ENCODE results near the gene EEPD1. TPM values are rescaled to one million over a fixed set of nuclear protein-coding genes. Genes with fewer than 3 reads are reported as not detected.
"Not testable (repeated sequence)": the region's sequence is repeated elsewhere in the genome, so short reads cannot be mapped to it uniquely, and the experiment has no call there.

EEPD1 gene
- total RNA-seq, 1 donor from 2014 or later, result 18.5 TPM

GRCh38 chr7:36245684-36246299 is 92.7 kb downstream of the EEPD1 start:
- intact Hi-C loops (cut with micrococcal nuclease), result no loop called here

GRCh38 chr7:36249091-36249490 is 96.0 kb downstream of the EEPD1 start:
- intact Hi-C loops (cut with micrococcal nuclease), result no loop called here

DNA sequence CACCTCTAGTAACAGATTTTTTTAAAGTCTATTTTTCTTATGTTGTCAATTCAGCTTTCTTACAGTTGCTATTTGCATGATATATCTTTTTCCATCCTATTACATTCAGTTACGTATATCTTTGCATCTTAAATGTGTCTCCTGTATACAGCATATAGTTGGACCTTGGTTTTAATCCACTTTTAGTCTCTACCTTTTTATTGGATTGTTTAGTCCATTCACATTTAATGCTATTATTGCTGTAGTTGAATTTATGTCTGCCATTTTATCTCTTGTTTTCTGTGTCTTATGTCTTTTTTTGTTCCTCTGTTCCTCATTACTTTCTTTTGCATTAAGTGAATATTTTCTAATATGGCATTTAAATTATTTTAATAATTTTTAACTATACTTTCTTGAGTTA is 100.6 kb downstream of the EEPD1 start:
- intact Hi-C loops (cut with micrococcal nuclease), result no loop called here

- intact Hi-C loops (cut with micrococcal nuclease), result not testable (repeated sequence)
Measured at GRCh38 chr7:36258510-36259259, 105.6 kb downstream of the EEPD1 start.

DNA sequence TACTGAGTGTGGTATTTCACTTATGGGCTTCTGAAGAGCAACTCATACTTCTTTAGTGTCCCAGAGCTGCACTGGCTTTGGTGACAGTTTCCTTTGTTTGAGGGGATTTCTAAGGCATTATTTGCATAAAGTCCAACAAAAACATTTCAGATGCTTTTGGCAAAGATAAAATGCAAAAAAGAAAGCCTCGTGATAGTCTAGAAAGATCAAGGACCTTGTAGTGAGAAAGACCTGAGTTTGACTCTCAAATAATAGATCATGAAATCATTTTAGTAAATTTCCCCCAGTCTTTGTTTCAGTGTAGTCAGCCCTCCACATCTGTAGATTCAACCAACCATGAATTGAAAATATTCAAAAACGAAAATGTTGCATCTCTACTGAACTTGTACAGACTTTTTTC is 107.4 kb downstream of the EEPD1 start:
- intact Hi-C loops (cut with micrococcal nuclease), result no loop called here

DNA sequence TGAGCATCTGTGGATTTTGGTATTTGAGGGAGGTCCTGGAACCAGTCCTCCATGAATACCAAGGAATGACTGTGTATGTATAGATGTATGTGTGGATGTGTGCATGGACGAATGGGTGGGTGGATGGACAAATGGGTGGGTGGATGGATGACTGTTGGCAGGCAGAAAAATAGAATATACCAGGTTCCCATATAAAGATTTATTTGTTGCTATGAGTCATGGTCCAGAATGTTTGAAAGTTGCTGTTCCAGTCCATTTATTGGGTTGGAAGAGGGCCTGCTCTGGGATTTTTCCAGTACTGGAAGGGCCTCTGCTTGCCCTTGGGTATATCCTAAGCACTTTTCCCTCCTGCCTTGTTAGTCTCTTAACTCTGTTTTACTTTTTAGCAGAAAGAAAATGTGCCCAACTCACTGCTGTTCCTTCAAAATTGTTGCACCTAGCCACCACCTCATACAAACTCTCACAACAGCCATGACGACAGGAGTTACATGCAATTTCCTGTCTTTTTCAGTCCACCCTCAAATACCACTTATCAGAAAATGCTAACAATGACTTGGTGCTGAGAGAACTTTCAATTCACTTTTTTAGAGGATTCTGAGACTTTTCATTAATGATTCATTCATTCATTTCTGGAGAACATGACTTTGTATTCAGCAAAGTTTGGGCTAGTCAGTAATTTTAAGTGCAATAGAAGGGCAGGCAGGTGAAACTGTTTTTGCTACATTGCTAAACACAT is 108.1 kb downstream of the EEPD1 start:
- intact Hi-C loops (cut with micrococcal nuclease), result loop anchor here (1.0 kb wide), 1 partner anchor 21 kb away; no protein-coding TSS in a partner anchor

- intact Hi-C loops (cut with micrococcal nuclease), result no loop called here
Measured at GRCh38 chr7:36262309-36263094, 109.4 kb downstream of the EEPD1 start.

DNA sequence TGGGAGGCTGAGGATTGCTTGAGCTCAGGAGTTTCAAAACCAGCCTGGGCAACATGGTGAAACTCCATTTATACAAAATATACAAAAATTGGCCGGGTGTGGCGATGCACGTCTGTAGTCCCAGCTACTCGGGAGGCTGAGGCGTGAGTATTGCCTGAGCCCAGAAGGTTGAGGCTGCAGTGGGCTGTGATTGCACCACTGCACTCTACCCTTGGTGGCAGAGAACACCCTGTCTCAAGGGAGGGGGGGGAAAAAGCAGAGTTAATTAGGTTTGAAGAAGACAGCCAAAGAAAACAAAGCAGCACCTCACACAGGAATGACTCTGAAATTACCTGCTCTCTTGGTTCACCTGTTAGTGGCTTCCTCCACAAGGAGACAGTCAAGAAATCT is 110.0 kb downstream of the EEPD1 start:
- intact Hi-C loops (cut with micrococcal nuclease), result no loop called here

DNA sequence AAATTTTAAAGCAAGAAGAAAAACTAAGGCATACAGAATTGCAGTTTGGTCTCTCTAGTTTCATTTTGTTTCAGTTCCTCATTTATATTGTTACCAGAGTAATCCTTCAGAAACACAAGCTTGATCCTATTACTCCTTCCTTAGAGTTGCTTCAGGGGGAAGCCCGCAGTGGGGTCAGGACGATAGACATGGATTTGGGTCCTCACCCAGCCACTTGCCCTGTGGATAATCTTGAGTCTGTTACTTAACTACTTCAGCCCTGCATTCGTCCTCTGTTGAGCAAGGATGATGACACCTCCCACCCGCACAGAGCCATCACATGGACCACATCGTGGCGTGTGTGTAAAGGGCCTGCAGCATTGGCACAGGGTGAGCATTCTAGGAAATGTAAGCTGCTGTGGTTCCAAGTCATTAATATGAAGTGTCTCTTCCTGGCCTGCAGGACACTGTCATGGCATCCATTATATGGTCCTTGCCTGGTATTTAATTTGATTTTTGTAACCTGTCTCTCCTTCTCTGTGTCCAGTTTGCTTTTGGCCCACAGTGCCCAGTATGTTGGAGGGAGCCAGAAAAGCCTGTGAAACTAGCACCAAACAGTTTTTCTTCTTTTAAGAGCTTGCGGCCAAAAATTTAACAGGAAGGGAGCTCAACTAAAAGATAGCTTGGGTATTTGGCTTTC is 111.2 kb downstream of the EEPD1 start:
- intact Hi-C loops (cut with micrococcal nuclease), result no loop called here

- intact Hi-C loops (cut with micrococcal nuclease), result no loop called here
Measured at GRCh38 chr7:36264913-36265516, 112.0 kb downstream of the EEPD1 start.

DNA sequence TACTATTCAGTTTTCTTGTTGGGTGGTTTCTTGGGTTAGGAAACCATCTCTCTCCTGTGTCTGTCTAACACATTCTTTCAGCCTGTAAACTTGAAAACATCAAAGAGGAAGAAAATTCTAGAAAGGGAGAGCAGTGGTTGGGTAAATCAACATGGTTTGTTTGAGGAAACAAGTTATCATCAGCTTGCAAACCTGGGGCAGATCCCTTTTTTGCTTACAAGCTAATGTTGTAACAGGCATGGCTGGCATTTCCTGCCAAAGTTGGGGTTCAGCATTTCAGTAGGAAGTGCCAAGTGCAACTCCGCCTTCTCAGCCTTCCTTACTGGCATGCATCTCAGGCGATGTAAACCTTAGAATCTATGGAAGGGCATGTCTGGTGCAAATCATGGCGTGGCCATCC is 112.6 kb downstream of the EEPD1 start:
- intact Hi-C loops (cut with micrococcal nuclease), result no loop called here

DNA sequence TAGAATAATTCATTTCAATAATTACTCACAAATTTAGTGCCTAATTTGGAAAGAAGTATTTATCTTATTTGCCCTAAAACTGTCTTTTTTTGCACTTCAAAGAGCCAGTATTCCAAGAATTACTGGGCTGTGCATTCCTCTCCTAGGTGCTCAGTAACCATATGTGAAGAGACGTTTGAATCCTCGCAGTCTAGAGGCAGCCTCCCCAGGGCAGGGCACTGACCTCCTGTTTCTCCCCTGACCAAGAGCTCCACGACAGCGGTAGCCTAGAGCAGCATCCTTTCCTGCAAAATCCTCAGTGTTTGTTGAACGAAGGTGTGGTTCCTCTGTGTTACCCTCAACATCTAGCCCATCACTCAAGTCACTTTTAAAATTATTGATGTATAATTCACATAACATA is 113.1 kb downstream of the EEPD1 start:
- intact Hi-C loops (cut with micrococcal nuclease), result no loop called here

GRCh38 chr7:36266683-36267082 is 113.6 kb downstream of the EEPD1 start:
- intact Hi-C loops (cut with micrococcal nuclease), result no loop called here

DNA sequence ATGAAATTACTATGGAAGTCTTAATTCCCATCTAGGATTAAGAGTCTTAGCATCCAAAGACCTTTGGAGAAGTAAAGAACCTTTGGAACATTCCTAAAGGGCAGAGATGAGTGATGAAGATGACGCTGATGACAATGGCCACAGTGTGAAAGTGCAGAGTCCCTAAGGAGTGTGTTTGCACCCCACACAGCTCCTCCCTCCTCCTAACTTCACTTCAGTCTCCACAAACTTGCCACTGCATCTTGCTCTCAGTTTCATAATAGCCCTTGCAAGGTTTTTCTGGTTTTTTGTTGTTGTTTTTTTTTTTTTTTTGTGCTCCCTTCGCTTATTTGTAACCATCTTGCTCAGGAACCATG is 119.1 kb downstream of the EEPD1 start:
- intact Hi-C loops (cut with micrococcal nuclease), result no loop called here

DNA sequence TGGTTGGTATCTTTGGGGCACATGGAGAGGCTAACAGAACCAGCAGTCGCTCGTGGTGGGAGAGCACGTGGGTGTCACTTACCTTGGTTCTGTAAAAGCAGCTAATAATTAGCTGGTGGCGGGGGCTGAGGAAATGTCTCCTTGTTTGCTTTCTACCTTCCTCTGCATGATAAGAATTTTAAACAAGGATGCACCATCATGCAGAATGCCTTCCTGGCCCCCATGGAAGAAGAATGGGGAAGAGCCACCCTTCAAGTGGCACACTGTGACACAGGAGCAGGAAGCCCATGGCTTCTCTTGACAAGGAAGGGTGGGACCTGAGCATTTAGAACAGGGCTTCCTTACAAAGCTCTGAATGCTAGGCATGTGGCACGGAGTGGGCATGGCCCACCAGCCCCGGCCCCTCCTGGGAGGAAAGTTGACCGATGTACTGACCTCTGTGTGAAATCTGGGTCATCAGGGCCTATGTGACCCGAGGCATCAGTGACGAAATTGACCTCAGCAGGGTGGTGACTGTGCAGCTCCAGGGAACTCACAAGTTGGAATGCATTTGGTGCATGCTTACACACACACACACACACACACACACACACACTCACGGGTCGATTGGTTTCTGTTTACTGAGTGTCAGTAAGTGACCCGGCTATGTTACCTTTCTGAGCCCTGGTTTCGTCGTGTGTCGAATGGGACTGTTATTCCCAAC is 119.7 kb downstream of the EEPD1 start:
- intact Hi-C loops (cut with micrococcal nuclease), result no loop called here

DNA sequence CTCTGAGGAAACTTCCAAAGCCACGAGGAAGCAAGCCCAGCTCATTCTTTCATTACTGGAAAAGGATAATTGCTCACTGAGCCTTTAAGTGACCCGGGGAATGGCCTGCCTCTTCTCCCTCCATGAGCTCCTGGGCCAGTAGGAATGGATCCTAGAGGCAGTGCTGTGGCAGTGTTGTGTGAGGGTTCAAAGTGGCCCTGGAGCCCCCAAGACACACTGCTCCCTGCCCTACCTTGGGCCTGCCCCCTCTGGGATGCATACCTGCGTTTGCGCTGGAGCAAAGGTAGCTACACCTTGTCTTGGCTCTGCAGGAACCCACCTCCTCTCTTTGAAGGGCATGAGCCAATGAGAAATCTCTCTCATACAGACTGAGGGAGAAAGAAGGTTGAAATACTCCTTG is 120.8 kb downstream of the EEPD1 start:
- intact Hi-C loops (cut with micrococcal nuclease), result no loop called here

DNA sequence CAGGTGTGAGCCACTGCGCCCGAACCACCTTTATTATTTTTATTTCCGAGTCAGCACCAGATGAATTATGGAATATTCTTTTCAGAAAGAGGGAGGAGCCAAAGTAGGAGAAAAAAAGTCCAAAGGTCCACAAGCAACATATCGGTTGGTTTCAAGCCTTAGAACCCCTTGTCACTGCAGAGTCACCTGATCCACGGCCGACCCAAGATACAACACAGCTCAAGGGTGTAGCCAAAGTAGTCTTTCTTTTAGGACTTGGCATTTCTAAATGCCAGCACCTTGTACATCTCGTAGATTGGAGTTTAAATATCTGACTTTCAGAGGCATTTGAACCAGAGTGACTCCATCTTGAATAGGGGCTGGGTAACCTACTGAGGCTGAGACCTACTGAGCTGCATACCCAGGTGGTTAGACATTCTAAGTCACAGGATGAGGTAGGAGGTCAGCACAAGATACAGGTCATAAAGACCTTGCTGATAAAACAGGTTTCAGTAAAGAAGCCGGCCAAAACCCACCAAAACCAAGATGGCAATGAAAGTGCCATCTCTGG is 122.8 kb downstream of the EEPD1 start:
- intact Hi-C loops (cut with micrococcal nuclease), result no loop called here

- intact Hi-C loops (cut with micrococcal nuclease), result no loop called here
Measured at GRCh38 chr7:36276428-36277248, 123.6 kb downstream of the EEPD1 start.

DNA sequence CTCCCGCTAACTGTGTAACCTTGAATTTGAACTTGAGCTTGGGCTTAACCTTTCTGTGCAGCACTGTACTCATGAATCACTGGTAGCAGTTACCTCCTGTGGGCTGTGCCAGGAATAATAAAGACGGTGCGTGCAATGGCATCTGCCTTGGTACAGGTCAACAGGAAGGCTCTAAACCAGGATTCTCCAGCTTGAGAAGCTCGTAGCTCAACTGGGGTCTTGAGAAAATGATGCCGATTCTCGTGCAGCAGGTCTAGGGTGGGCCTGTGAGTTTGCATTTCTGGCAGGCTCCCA is 124.1 kb downstream of the EEPD1 start:
- intact Hi-C loops (cut with micrococcal nuclease), result no loop called here
